Measurements from ENCODE around the gene PNP.

PNP gene

DNA sequence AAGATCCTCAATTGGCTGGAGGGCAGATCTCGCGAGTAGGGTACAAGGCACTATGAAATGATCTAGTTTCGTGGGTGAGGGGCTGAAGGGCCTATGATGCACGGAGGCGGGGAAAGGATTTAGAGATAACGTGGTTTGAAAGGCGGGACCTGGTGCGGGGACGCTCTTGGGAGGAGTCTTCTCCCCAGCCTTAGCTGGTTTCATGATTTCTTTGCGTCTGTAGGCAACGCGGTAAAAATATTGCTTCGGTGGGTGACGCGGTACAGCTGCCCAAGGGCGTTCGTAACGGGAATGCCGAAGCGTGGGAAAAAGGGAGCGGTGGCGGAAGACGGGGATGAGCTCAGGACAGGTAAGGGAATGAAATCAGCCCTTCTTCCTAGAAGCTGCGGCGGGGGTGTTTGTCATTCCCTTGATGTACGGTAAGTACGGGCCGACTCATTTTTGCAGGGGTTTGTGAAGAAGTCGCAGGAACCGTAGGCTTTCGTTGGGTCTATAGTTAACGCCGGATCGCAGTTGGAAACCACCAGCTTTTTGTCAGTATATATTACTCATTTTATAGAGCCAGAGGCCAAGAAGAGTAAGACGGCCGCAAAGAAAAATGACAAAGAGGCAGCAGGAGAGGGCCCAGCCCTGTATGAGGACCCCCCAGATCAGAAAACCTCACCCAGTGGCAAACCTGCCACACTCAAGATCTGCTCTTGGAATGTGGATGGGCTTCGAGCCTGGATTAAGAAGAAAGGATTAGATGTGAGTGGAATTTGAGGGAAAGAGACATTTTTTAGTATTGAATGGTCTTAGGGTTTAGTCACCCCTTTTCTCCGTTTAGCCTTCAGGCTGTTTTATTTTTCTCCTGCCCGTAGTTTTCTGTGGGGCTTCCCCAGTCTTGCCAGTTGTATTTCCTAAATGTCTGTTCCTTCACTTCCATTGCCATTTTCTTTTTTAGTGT, 13.6 kb upstream of the PNP start:
- peak; percentile 72 for DNase-seq

DNA sequence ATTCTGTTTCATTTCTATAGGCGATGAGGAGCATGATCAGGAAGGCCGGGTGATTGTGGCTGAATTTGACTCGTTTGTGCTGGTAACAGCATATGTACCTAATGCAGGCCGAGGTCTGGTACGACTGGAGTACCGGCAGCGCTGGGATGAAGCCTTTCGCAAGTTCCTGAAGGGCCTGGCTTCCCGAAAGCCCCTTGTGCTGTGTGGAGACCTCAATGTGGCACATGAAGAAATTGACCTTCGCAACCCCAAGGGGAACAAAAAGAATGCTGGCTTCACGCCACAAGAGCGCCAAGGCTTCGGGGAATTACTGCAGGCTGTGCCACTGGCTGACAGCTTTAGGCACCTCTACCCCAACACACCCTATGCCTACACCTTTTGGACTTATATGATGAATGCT, 12.2 kb upstream of the PNP start:
- no peak for DNase-seq

DNA sequence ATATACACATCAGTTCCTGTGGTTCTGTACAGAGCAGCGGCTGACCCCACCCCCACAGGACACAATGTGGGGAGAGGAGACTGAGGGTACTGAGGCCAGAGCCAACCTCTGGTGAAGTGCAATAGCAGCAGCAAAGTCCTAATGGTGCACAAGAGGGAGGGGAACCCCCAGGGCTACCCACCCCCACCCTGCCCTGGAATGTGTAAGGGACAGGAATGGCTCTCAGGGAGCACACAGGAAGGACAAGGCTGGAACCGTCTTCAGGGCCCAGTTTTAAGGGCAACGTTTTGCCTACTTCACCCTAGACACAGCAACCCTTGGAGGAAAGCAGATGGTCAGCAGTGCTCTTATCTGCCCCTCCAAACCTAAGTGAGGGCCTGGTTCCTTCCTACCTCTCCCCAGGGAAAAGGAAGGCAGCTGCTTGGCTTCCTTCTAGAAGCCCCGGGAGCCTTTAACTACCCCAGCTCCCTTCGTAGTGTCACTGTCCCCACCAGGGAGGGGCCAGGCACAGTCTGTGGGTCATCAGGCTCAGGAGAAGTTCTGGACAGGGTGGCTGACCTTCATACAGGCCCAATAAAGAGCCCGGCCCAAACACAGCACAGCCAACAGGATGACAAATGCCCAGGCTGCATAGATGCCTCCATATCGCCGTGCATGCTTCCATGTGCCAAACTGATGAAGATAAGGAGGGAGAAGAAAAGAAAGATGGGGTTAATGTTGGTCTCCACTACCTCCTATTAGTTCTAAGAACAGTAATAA, 11.0 kb upstream of the PNP start:
- DNase-seq: no peak

DNA sequence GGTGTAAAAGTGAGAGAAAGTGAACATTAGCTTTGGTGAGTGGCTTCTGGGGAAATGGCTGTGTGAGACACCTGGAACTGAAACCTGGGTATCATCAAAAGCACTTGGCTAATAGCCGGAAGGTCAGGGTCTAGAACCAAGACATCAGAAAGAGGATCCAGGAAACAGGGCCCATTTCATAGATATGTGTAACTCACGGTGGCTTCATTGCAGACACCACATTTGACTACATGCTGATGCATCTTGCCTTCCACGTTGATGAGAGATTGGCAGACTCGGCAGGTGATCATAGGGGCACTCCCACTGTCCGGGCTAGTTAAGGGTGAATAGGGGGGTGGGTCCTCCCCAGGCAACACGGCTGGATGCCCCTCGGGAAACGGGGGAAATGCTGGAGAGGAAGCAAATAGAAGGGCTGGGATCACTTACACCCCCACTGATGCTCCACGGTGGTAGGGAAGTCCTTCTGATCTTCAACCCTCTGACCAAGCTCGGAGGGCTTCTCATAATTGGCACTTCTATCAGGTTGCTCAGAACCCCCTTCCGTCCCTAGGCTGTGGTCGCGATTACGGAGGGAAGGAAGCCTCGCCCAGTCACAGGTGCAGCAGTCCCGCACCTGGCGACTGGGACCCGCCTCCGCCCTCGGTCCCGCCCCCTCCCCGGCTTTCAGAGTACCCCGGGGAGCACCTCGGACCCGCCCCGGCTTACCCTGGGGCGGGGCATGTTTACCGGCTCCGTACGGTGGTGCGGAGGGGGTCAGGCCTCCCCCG, 8.6 kb upstream of the PNP start:
- DNase-seq: peak; percentile 66

DNA sequence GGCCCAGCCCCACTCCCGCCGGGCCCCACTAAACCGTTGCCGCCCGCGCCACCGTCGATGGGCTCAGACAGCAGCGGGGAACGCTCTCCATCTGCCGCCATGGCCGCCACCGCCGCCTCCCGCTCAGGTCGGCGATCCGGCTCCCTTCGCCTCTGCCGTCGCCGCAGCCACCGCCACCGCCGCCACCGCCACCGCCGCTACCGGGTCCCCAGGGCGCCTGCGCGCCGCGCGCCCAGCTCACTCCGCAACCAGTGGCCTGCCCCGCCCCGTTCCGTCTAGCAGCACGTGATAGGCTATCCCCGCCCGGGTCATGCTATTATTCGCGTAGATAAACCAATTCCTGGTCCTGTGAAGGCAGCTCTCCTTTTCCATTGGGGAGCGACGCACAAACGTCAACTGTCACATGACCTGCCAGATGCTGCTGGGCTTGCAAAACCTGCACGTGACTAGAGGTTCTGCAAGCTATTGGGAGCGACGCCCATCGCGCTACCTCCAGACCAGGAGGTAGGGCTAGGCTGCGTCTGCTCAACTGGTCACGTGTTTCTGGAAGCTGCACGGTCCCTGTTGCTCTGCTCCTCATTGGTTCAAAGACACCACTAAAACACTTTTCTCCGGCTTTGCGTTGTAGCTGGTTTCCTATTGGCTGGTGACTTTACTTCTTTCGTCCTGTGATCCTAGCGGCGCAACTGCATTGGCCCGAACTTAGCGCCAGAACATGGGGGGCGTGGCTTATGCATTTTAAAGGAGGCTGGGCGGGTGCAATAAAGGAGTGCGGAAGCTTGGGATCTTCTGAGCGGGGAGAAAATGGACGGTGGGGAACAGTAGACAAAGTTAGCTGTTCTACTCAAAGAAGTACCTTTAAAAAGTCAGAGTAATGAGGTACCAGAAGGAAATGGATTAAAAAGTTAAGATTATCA, 7.7 kb upstream of the PNP start, which contains the start of gene PIP4P1:
PIP4P1 (minus strand) TSS at position 210 of the 917 bp plus-strand sequence; CDS start at position 101, 109 bp downstream.
- DNase-seq: peak; percentile 100

DNA sequence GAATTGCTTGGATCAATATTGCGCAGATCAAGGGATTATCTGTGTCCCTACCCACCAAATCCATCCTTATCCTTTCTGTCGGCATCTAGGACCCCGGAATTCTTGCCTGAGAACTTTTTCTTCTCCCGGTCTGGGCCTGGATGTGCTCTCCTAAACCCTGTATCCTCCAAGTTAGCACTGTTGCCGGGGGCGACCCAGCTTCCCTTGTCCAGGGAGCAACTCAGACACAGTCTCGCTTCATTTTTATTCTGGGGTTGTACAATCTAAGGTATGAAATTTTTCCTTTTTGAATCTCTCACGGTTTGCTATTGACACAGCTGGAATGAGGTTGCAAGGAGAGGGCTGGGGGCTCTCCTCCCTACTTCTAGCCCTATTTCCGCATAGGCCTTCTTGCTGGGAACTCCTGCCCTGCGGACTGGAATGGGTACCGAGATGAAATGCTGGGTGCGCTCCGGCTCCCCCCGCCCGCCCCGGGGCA, 403 bp upstream of the PNP start:
- DNase-seq: no peak

DNA sequence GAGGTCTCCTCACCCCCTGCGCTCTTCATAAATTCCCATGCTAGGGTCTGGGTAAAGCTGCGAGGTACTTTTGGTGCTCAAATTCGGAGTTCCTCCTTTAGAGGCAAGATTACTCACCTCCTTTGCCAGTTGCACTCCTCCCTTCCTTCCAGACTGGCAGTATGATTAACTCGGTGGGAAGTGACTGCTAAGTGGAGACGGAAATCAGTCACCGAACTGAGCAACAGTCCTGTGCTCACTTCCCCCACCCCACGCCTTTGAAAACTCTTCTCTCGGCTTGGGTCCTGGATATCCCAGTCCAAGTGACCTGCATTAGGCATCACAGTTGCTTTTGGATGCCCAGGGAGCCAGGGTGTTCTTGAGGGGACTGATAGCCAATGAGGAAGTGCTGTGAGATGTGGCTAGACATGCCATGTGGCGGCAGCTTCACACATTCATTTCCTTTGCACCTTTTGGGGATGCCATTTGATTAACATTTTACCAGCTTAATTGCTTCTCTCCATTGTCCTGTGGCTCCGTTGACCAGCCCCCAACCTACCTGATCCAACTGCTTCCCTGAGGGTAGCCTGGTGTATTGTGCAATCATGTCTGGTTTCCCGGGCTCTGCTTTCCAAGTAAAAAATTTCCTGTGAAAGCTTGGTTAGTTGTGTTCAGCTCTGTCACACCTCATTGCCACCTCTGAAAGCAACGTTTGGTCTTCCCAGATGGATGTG, 840 bp downstream of the PNP start:
- peak; percentile 32 for DNase-seq

DNA sequence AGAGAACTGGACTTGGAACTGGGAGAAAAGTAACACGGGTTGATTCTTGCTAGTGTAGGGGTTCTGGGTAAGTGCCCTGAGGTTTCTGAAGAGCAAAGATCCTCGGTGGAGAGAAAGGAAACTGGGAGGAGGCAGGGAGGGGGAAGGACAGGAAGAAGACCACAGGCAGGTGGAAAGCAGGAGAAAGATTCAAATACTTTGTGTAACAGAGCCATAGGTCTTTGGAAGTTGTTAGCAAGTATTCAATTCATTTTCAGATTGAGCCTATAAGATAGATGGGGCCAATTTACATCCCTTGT, 1.3 kb downstream of the PNP start:
- no peak for DNase-seq

DNA sequence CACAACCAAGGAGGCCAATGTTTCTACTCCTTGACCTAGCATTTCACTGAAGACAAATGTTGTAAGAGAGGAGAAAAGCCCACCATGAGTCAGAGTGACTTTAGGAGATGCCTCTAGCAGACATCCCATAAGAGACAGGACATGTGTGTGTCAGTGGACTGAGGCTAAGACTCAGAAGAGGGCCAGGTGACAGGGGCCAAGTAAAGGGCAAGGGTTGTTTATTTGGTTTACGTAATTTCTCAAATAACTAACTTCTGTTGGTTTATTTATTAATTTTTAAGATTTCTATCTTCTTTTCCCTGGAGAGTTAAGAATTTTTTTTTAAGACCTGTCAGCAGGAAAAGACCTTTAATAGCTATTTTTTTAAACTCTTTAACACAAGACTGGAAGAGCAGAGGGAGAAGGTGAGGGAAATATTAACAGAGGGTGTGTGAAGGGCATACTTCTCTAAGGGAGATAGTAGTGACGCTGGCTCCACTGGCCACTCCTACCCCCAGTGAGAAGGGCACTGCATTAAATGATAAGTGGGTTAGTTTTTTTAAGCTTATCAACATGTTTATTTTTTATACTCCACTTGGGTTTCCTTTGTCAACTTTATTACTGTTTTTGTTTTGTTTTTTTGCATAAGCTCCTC, 3.4 kb downstream of the PNP start:
- DNase-seq: no peak

DNA sequence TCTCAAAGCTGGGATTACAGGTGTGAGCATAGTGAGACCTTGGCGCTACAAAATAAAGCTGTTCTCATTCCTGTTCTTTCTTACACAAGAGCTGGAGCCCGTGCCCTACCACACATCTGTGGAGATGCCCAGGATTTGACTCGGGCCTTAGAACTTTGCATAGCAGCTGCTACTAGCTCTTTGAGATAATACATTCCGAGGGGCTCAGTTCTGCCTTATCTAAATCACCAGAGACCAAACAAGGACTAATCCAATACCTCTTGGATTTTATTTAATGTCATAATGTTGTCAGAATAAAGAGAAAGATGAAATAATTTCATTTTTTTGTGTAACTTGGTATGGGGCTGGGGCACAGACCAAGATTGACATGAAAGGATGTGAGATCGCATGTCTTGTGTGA, 7.6 kb downstream of the PNP start:
- DNase-seq: no peak

DNA sequence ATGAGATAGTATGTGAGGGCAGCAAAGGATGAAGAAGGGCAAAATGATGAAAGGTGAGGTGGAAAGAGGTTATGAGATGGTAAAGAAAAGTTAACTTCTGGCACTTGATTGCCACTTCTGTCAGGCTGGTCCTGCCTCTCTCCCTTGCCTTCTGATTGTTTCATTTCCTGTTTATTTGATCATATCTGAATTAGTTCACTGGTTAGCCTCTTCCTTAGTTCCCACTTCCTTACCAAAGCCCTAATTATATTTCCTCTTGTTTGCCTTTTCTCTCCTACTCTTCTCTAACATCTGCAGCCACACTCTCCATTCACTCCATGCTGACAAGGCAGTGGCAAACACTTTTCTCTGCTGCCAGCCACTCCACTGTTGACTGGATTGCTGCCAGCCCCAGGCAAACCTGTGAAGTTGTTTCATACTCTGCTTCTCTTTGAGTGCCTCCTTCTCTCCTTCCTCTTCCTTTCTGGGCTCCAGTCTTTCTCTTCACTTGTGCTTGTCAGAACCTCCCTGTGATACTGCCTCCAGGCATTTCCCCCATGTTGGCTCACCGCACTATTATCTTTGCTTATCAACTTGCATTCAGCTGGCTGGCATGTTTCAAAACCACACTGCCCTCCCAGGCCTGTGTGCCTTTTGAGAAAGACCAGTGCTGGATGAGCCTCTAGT, 8.1 kb downstream of the PNP start:
- no peak for DNase-seq

DNA sequence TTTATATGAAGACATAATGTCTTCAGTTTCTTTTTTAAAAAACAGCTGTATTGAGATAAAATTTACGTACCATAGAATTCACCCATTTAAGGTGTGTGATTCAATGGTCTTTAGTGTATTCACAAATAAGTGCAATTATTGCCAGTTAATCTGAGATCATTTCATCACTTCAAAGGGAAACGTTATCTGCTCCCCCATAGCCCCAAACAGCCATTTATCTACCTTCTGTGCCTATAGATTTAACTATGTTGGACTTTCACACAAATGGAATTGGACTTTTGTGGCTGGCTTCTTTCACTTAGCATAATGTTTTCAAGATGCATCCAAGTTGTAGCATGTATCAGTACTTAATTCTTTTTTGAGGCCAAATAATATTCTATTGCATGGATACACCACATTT, 9.7 kb downstream of the PNP start:
- no peak for DNase-seq

DNA sequence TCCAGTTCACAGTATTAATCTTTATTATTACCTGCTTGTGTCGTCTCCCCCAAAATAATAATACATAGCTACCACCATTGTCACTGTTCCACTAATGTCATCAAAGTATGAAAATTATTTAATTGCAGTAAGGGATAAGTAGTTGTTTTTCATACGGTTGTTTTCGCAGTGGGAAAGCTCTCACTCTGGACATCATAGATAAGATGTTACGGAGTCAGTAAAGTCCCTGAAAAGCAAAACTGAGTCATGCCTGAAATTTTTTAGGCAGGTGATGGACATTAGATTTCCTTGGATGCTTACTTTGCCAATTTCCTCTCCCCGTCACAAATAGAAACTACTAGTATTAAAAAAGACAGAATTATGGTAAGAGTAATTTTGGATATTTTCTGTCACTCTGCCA, 13.2 kb downstream of the PNP start:
- DNase-seq: no peak

DNA sequence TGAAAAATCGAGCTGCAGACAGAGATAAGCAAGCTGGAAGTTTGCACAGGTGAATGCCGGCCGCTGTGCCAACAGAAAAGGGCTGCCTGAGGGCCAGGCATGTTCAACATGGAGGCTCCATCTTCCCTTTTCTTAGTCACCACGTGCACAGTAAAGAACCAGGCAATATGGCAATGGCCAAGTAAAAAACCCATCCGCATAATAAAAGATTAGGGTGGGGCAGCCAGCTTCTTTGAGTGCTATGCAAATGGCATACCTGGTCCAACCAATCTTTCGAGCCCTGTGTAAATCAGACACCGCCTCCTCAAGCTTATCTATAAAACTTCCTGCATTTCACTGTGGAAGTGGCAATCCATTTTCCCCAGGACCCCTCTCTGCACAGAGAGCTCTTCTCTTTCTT, 16.7 kb downstream of the PNP start:
- no peak for DNase-seq

DNA sequence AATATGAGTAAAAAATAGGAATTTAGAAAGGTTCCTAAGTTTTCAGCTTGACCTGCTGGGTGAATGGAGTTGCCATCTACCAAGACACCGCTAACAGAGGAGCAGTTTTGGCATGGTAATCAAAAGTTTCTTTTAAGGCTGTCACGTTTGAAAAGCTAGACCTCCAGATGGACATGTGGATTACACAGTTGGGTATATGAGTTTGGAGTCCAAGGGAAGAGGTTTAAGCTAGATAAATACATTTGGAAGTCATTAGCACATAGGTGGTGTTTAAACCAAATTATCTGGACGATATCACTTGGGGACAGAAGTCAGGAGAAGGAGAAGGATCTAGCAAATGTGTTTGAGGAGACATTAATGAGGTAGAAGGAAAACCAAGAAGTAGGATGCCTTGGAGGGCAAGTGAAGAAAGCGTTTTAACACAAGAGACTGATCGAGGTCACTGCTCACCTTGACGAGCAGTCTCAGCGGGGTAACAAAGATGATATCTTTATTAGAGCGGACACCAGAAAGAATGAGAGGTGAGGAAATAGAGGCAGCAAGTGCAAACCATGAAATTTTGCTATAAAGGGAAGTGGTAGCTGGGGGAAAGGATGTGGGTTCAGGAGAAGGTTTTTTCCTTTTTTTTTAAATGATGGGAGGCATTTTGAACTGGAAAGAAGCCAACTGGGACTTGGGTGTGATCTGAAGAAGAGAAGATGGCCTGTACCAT, 17.6 kb downstream of the PNP start:
- no peak for DNase-seq

DNA sequence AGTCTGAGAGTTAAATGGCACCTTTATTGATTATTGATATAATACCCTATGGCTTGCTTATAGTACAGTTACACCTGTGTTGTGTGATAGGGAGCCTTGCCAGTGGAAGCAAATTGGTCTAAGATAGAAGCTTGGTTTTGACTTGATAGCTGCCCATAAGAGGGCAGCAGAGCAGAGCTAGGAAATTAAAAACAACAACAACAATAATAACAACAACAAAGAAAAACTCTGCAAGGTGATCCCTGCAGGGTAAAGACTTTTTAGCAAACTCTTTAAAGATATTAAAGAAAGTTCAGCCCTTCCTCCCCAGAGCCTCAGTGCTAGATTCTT, 18.2 kb downstream of the PNP start:
- DNase-seq: no peak

DNA sequence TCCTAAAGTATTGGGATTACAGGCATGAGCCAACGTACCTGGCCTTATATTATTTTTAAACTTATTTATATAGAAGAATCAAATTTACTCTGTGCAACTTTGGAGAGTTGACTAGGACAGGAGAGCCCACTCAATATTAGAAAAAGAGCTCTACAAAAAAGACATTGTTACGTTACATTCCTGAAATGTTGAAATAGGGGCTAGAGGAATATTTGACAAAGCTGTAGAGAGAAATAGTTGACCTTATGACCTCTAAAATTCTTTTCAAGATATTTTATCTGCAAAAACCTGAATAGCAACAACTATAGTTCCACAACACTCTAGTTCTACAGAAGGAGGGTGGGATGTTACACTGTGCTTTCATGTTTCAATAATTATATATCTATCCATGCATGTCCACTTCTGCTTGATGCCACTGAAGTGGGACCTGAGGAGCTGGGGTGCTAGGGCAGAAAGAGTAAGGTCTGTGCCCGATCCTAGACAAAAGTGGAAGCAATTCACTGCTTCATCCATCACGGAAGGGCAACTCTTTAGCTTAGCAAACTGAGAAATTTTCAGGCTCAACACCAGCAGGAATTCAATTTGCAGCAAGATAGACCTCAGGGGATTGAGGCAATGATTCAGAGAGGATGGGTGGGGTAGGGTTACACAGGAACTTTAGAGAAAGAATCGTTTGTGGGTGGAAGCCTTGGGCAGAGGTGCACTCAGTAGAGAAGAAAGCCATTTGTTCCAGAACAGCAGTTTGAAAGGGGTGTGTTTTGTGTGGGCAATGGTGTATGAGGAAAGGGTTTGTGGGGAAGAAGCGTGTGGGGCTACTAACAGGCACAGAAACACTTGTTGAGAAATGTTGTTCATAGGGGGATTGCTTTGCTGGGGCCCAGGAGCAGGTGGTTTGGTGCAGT, 20.1 kb downstream of the PNP start:
- no peak for DNase-seq

DNA sequence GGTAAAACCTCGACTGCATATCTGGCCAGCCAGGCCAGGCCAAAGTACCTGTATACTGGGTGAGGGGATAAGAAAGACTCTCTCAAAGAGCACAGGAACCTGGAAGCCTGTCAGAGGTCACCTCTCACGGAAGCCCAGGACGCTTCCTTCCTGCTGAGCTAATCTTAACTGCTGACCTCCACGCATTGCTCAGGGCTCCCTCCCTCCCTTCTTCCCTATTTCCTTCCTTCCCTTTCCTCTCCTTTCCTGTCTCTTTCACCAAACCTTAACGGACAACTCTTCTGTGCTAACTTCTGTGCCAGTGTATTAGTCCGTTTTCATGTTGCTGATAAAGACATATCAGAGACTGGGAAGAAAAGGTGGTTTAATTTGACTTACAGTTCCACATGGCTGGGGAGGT, 21.4 kb downstream of the PNP start:
- no peak for DNase-seq

DNA sequence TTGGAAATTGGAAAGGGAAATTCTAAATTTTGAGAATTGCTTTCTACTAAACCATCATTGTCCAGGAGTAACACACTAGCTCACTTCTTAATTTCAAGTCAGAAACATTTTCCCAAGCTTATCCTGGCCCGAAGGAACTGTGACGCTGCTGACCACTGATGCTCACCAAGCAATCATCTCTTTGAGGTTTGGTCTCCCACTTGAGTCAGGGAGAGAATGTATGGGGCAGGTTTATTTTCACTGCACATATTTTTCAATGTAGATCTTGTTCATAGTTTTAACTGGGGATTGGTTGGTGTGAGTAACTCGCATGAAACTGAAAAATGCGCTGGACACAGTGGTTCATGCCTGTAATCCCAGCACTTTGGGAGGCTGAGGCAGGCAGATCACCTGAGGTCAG, 23.3 kb downstream of the PNP start:
- no peak for DNase-seq

Data from NCI-H2107 (cell line).